Measurements from ENCODE around the gene ATP2A1. TPM values are rescaled to one million over a fixed set of nuclear protein-coding genes. Genes with fewer than 3 reads are reported as not detected.
A peak's percentile ranks its signal among the peaks of the same experiment; 100 is the strongest.
"Not testable (repeated sequence)": the region's sequence is repeated elsewhere in the genome, so short reads cannot be mapped to it uniquely, and the experiment has no call there.

The ATP2A1 gene
- total and polyA plus RNA-seq, 5 donors from 2014 or later: 1.4 TPM; not detected in 4

DNA sequence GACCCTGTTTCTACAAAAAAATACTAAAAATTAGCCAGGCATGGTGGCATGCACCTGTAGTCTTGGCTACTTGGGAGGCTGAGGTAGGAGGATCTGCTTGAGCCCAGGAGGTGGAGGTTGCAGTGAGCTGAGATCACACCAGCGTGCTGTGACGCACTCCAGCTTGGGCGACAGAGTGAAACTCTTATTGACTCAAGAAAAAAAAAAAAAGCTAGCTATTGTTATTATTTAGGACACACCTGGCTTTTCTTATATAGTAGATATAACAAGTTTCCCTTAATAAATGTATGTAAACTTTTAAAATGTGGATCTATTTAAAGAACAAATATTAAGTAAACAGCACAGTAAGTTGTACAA, 44.9 kb downstream of the ATP2A1 start:
- Mint-ChIP-seq H3K4me3 (peak overlapping the region; percentile 86 to 97 (median 92)), H3K36me3 (no peaks in the 10 kb centered on the region), H3K27ac (peak overlapping the region; percentile 57 to 96 (median 65)), H3K9me3 (no peaks in the 10 kb centered on the region), H3K4me1 (peaks cover 0 to 26% (median 11%) of the 10 kb centered on the region in 4 donors), H3K27me3 (peaks cover 5% of the 10 kb centered on the region)
- ATAC-seq (ENCODE audit: low read depth in 2 of 2) (no peak), DNase-seq (no peak)
- no peak overlapping the region for H3K27ac ChIP-seq (ENCODE audit: insufficient read depth, low read length, poor library complexity, severe bottlenecking)
- peaks cover 11% of the 10 kb centered on the region for H3K36me3 ChIP-seq (ENCODE audit: control insufficient read depth, insufficient read depth, low read length)
- peaks cover 10% of the 10 kb centered on the region for H3K4me1 ChIP-seq (ENCODE audit: control insufficient read depth, insufficient read depth, low read length, poor library complexity, severe bottlenecking)
- H3K27me3 ChIP-seq (ENCODE audit: control insufficient read depth, insufficient read depth, low read length): no peaks in the 10 kb centered on the region
- no peaks in the 10 kb centered on the region for H3K9me3 ChIP-seq (ENCODE audit: control insufficient read depth in 2 of 2, low read length in 2 of 2)
- no peak overlapping the region for H3K4me3 ChIP-seq (ENCODE audit: low read depth, low read length)

DNA sequence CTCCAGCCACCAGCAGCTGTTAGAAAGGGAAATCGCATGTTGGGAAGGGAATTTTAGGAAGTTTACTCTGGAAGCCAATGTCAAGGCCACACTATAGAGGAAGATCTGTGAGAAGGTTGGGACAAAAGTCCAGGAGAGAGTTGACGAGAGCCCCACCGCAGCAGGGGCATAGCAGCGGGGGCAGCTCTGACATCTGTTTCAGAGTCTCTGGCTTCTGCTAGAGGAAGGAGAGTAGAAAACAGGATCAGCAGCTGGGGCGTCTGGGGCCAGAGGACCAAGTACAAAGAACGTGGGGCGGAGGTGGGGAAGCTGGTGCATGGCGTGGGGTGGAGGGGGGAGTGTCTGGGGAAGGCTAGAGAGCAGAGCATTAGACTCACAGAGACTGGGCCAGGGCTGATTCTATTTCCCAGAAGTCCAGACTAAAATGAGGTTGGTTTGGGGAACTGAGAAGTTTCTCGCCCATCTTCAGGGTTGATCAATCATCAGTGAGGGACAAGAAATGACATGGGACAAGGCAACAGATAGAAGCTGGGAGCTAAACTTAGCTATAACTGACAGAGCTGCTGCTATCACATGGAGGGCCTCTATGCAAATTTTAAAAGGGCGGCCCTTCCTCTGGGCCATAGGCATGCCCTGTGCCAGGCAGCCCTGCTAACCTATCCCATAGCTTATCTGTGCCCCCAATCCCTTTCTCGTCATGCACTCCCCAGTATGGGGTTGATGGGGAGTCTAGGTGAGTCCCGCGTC, 45.5 kb downstream of the ATP2A1 start:
- no peak overlapping the region for H3K4me3 ChIP-seq (ENCODE audit: low read depth, low read length)

DNA sequence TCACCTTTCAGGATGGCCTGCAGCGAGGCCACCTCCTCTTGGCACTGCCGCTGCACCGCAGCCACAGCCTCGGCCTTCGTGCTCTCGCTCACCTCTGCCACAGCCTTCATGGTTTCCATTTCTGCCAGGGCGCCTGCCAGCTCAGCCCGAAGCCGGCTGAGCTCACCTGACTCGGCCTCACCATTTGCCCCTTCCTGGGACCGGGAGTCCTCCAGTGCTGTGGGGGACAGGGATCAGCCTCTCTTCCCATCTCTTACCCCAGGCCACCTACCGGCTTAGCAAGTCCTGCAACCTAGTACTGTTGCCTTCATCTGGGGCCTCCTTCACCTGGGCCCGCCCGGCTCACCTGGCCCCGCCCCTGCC, 46.1 kb downstream of the ATP2A1 start:
- Histone ChIP-seq H3K36me3 (ENCODE audit: control insufficient read depth, insufficient read depth, low read length) (peaks cover 5% of the 10 kb centered on the region), H3K27ac (ENCODE audit: insufficient read depth, low read length, poor library complexity, severe bottlenecking) (peak overlapping the region; percentile 98), H3K27me3 (ENCODE audit: control insufficient read depth, insufficient read depth, low read length) (no peaks in the 10 kb centered on the region), H3K4me3 (ENCODE audit: low read depth, low read length) (no peak overlapping the region), H3K4me1 (ENCODE audit: control insufficient read depth, insufficient read depth, low read length, poor library complexity, severe bottlenecking) (peaks cover 10% of the 10 kb centered on the region), H3K9me3 (ENCODE audit: control insufficient read depth in 2 of 2, low read length in 2 of 2) (no peaks in the 10 kb centered on the region)
- DNase-seq (no peak), ATAC-seq (ENCODE audit: low read depth in 2 of 2) (no peak)
- no peaks in the 10 kb centered on the region for H3K36me3 Mint-ChIP-seq
- H3K9me3 Mint-ChIP-seq: no peaks in the 10 kb centered on the region
- H3K27me3 Mint-ChIP-seq: peaks cover 5% of the 10 kb centered on the region
- peaks cover 0 to 26% (median 11%) of the 10 kb centered on the region in 4 donors for H3K4me1 Mint-ChIP-seq
- peak overlapping the region; percentile 88 to 98 (median 96) for H3K27ac Mint-ChIP-seq
- peak overlapping the region; percentile 90 to 97 (median 94) for H3K4me3 Mint-ChIP-seq

More for the DNA sequence above, 45.5 kb downstream of the ATP2A1 start:
- peaks cover 9% of the 10 kb centered on the region for H3K36me3 ChIP-seq (ENCODE audit: control insufficient read depth, insufficient read depth, low read length)
- Mint-ChIP-seq H3K4me3 (peak overlapping the region; percentile 86 to 97 (median 92)), H3K36me3 (no peaks in the 10 kb centered on the region), H3K27ac (peak overlapping the region; percentile 65 to 96 (median 88)), H3K4me1 (peaks cover 0 to 26% (median 11%) of the 10 kb centered on the region in 4 donors), H3K9me3 (no peaks in the 10 kb centered on the region), H3K27me3 (peaks cover 5% of the 10 kb centered on the region)
- H3K27ac ChIP-seq (ENCODE audit: insufficient read depth, low read length, poor library complexity, severe bottlenecking): peak overlapping the region; percentile 98
- H3K9me3 ChIP-seq (ENCODE audit: control insufficient read depth in 2 of 2, low read length in 2 of 2): no peaks in the 10 kb centered on the region
- H3K27me3 ChIP-seq (ENCODE audit: control insufficient read depth, insufficient read depth, low read length): no peaks in the 10 kb centered on the region
- ATAC-seq (ENCODE audit: low read depth in 2 of 2) (no peak), DNase-seq (peak in 1 of 3 donors; percentile 10)
- peaks cover 10% of the 10 kb centered on the region for H3K4me1 ChIP-seq (ENCODE audit: control insufficient read depth, insufficient read depth, low read length, poor library complexity, severe bottlenecking)

DNA sequence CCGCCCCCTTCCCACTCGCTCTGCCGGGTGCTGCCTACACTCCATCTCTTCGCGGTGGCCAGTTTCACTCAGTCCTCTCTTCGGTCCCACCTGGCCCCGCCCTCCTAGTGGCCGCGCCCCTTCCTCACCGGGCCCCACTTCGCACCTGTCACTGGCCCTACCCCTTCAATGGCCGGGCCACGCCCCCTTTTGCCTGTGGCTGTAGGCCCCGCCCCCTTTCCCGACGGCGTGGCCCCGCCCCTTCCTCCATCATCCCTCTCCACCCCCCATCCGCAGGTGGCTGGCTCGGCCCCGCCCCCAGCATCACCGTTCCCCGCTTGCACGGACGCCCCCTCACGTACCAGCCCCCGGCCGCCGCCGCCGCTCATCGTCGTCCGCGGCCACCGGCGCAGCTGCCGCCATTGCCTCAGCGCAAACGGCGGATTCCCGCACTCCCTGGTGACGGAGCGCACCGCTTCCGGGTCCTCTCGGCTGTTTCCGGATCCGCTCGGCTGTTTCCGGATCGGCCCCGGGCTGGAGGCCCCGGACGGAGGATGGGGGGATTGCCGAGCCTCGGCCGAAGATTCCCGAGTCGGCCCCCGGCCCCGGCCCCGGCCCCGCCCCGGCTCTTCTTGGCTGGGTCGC, 46.6 kb downstream of the ATP2A1 start, which contains the start of gene RABEP2:
Gene RABEP2 (minus strand): TSS at position 477 of the 624 bp plus-strand sequence. CDS start 75 bp downstream, at position 402.
- H3K4me1 ChIP-seq (ENCODE audit: control insufficient read depth, insufficient read depth, low read length, poor library complexity, severe bottlenecking): peaks cover 10% of the 10 kb centered on the region
- peak; percentile 79 to 81 for ATAC-seq (ENCODE audit: low read depth in 2 of 2)
- Mint-ChIP-seq H3K27me3 (peaks cover 5% of the 10 kb centered on the region), H3K27ac (peak within 1 kb of the TSS; percentile 96 to 99 (median 99)), H3K4me3 (peak within 1 kb of the TSS; percentile 90 to 97 (median 96)), H3K9me3 (no peaks in the 10 kb centered on the region), H3K36me3 (no peaks in the 10 kb centered on the region), H3K4me1 (peaks cover 0 to 26% (median 11%) of the 10 kb centered on the region in 4 donors)
- peak; percentile 91 to 95 (median 93) for DNase-seq
- no peaks in the 10 kb centered on the region for H3K27me3 ChIP-seq (ENCODE audit: control insufficient read depth, insufficient read depth, low read length)
- H3K27ac ChIP-seq (ENCODE audit: insufficient read depth, low read length, poor library complexity, severe bottlenecking): peak within 1 kb of the TSS; percentile 98
- no peaks in the 10 kb centered on the region for H3K9me3 ChIP-seq (ENCODE audit: control insufficient read depth in 2 of 2, low read length in 2 of 2)
- peak within 1 kb of the TSS; percentile 87 for H3K4me3 ChIP-seq (ENCODE audit: low read depth, low read length)
- H3K36me3 ChIP-seq (ENCODE audit: control insufficient read depth, insufficient read depth, low read length): no peaks in the 10 kb centered on the region

DNA sequence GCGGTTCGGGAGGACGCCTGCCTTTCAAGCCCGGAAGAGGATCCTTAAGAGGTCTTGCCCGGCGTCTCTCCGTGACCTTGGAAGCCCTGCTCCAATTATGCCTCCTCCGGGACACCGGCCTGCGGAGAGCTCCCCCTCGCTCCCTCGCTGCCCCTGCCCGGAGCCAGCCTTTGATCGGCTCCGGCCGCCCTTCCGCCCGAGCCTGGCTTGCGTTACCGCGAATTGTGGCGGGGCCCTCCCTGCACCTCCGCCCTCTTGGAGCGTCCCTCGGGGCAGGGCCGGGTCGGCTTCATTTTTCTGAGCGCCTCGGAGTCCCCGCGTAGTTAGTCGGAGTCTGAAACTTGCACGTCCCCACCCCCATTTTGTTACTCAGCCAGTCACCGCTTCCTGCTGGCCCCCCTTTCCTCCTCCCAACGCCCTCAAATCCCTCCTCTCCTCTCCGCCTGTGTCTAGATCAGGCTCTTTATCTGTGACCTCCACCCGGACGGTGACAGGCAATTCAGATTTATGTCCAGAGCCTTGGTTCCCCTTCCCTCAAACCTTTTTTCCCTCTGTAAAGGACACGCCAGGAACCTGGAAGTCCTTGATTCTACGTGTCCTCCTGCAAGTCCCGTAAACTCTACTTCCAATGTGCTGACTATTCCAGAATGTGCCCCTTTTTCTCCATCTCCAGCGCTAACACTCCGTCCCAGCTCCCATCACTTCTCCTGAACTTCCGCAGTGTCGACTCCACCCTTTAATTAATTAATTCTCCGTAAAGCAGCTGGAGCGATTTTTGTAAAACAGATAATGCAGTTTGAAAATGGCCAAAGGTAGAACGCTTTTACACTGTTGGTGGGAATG, 47.3 kb downstream of the ATP2A1 start:
- peaks cover 5% of the 10 kb centered on the region for H3K27me3 Mint-ChIP-seq
- peak overlapping the region; percentile 98 for H3K27ac ChIP-seq (ENCODE audit: insufficient read depth, low read length, poor library complexity, severe bottlenecking)
- no peaks in the 10 kb centered on the region for H3K36me3 Mint-ChIP-seq
- peaks cover 10% of the 10 kb centered on the region for H3K4me1 ChIP-seq (ENCODE audit: control insufficient read depth, insufficient read depth, low read length, poor library complexity, severe bottlenecking)
- H3K4me3 ChIP-seq (ENCODE audit: low read depth, low read length): peak overlapping the region; percentile 87
- peaks cover 0 to 30% (median 11%) of the 10 kb centered on the region in 4 donors for H3K4me1 Mint-ChIP-seq
- H3K27me3 ChIP-seq (ENCODE audit: control insufficient read depth, insufficient read depth, low read length): no peaks in the 10 kb centered on the region
- DNase-seq (peak; percentile 70 to 91 (median 85)), ATAC-seq (ENCODE audit: low read depth in 2 of 2) (peak; percentile 62 to 70)
- H3K9me3 ChIP-seq (ENCODE audit: control insufficient read depth in 2 of 2, low read length in 2 of 2): no peaks in the 10 kb centered on the region
- H3K27ac Mint-ChIP-seq: peak overlapping the region; percentile 96 to 99 (median 99)
- H3K36me3 ChIP-seq (ENCODE audit: control insufficient read depth, insufficient read depth, low read length): no peaks in the 10 kb centered on the region
- peak overlapping the region; percentile 90 to 97 (median 96) for H3K4me3 Mint-ChIP-seq
- H3K9me3 Mint-ChIP-seq: no peaks in the 10 kb centered on the region

DNA sequence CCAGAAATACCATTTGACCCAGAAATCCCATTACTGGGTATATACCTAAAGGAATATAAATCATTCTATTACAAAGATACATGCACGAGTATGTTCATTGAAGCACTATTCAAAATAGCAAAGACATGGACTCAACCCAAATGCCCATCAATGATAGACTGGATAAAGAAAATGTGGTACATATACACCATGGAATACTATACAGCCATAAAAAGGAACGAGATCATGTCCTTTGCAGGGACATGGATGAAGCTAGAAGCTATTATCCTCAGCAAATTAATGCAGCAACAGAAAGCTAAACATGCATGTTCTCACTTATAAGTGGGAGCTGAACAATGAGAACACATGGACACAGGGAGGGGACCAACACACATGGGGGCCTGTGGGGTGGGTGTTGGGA, 48.0 kb downstream of the ATP2A1 start:
- Mint-ChIP-seq H3K4me3 (peak overlapping the region; percentile 90 to 97 (median 96)), H3K27ac (peak overlapping the region; percentile 96 to 99 (median 99)), H3K4me1 (peaks cover 0 to 35% (median 11%) of the 10 kb centered on the region in 4 donors)
- H3K27me3 ChIP-seq (ENCODE audit: control insufficient read depth, insufficient read depth, low read length); H3K27me3 Mint-ChIP-seq; H3K27ac ChIP-seq (ENCODE audit: insufficient read depth, low read length, poor library complexity, severe bottlenecking); H3K36me3 Mint-ChIP-seq; H3K9me3 ChIP-seq (ENCODE audit: control insufficient read depth in 2 of 2, low read length in 2 of 2); H3K9me3 Mint-ChIP-seq; H3K36me3 ChIP-seq (ENCODE audit: control insufficient read depth, insufficient read depth, low read length); ATAC-seq (ENCODE audit: low read depth in 2 of 2); DNase-seq: not testable (repeated sequence)
- Histone ChIP-seq H3K4me3 (ENCODE audit: low read depth, low read length) (peak overlapping the region; percentile 87), H3K4me1 (ENCODE audit: control insufficient read depth, insufficient read depth, low read length, poor library complexity, severe bottlenecking) (peaks cover 10% of the 10 kb centered on the region)

DNA sequence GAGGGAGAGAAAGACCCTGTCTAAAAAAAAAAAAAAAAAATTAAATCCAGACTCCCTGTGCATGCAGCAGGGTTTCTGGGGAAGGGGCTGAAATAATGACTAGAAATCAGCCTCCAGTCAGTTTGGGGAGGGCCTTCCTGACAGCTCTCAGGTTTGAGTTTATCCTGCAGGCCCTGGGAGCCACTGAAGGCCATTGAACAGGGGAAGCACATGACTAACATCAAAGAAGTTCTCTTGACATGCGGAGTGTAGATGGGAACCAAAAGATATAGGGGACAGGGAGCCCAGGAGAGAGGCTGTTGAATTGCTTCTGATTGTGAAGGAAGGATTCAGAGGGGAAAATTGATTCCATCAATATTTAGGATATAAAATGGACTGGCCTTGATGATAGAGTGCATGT, 49.5 kb downstream of the ATP2A1 start:
- DNase-seq (no peak), ATAC-seq (ENCODE audit: low read depth in 2 of 2) (no peak)
- no peaks in the 10 kb centered on the region for H3K9me3 ChIP-seq (ENCODE audit: control insufficient read depth in 2 of 2, low read length in 2 of 2)
- Mint-ChIP-seq H3K27ac (no peak overlapping the region), H3K4me3 (peak overlapping the region in 1 of 4 donors; percentile 58), H3K9me3 (no peaks in the 10 kb centered on the region), H3K36me3 (no peaks in the 10 kb centered on the region), H3K27me3 (peaks cover 5% of the 10 kb centered on the region), H3K4me1 (peaks cover 0 to 33% (median 11%) of the 10 kb centered on the region in 4 donors)
- no peak overlapping the region for H3K27ac ChIP-seq (ENCODE audit: insufficient read depth, low read length, poor library complexity, severe bottlenecking)
- H3K27me3 ChIP-seq (ENCODE audit: control insufficient read depth, insufficient read depth, low read length): no peaks in the 10 kb centered on the region
- H3K4me3 ChIP-seq (ENCODE audit: low read depth, low read length): no peak overlapping the region
- H3K36me3 ChIP-seq (ENCODE audit: control insufficient read depth, insufficient read depth, low read length): no peaks in the 10 kb centered on the region
- peaks cover 10% of the 10 kb centered on the region for H3K4me1 ChIP-seq (ENCODE audit: control insufficient read depth, insufficient read depth, low read length, poor library complexity, severe bottlenecking)
